ENCODE results near the gene SYT8. TPM values are rescaled to one million over a fixed set of nuclear protein-coding genes. Genes with fewer than 3 reads are reported as not detected.

The SYT8 gene
- total RNA-seq, 2 donors from 2014 or later = not detected

DNA sequence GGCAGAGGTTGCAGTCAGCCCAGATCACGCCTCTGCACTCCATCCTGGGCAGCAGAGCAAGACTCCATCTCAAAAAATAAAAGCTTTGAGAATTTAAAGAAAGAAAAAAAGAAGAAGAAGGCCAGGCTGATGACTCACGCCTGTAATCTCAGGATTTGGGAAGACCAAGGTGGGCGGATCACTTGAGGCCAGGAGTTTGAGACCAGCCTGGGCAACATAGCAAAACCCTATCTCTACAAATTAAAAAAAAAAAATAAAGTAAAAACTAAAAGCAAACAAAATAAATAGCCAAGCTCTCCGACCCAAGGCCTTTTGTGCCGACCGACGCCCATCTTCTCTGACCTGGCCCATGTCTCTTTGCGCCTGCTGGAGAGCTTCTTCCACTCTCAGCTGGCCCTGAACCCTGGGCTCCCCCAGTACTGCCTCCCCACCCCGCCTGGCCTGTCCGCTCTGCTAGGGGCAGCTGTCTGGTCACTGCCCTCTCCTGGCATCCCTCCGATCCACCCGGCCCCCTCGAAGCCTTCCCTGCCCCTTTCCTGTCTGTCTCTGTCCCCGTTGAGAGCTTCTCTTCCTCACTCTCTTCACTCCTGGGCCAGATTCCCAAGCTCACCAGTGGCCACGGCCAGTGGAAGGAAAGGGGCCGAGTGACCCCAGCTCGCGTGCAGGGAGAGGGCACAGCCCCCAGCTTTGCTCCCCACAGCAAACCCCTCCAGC lies 13.3 kb downstream of the SYT8 start:
- peaks cover 2 to 4% of the 10 kb centered on the region in 2 donors for H3K36me3 Mint-ChIP-seq
- no peak for ATAC-seq
- peak overlapping the region in 1 of 2 donors; percentile 13 for H3K27ac Mint-ChIP-seq
- DNase-seq (ENCODE audit: low spot score in 2 of 2) = no peak
- H3K9me3 Mint-ChIP-seq = no peaks in the 10 kb centered on the region

DNA sequence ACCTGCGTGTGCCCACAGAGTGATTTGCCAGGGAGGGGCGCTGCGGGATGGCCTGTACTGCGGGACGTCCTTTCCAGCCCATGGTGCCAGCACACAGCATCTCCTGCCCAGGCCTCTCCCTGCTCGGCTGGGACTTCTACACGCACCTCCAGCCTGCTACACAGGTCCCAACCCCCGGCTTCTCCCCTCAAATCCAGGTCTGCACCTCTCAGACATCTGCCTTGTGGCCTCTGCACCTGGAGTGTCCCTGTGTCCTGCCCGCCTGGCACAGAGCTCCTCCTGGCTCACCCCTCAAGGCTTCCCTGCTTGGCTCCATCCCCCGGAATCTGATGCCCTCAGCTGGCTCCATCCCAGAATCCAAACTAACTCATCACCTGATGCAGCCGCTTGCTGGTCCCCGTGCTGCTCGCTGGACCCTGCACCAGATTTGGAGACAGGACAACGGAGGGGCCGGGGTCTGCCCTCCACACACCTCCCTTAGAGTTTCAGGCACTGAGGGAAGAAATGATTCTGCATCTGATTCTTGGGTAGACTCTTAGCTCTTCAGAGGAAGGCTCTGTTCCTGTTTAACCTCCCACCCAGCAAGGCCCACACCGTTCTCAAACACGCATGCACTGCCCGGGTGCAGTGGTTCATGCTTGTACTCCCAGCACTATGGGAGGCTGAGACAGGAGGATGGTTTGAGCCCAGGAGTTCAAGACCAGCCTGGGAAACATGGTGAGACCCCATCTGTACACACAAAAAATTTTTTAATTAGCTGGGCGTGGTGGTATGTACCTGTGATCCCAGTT lies 14.0 kb downstream of the SYT8 start:
- no peaks in the 10 kb centered on the region for H3K9me3 Mint-ChIP-seq
- ATAC-seq = no peak
- H3K27ac Mint-ChIP-seq = peak overlapping the region in 1 of 2 donors; percentile 39
- no peak for DNase-seq (ENCODE audit: low spot score in 2 of 2)
- H3K36me3 Mint-ChIP-seq = peaks cover 10 to 12% of the 10 kb centered on the region in 2 donors

DNA sequence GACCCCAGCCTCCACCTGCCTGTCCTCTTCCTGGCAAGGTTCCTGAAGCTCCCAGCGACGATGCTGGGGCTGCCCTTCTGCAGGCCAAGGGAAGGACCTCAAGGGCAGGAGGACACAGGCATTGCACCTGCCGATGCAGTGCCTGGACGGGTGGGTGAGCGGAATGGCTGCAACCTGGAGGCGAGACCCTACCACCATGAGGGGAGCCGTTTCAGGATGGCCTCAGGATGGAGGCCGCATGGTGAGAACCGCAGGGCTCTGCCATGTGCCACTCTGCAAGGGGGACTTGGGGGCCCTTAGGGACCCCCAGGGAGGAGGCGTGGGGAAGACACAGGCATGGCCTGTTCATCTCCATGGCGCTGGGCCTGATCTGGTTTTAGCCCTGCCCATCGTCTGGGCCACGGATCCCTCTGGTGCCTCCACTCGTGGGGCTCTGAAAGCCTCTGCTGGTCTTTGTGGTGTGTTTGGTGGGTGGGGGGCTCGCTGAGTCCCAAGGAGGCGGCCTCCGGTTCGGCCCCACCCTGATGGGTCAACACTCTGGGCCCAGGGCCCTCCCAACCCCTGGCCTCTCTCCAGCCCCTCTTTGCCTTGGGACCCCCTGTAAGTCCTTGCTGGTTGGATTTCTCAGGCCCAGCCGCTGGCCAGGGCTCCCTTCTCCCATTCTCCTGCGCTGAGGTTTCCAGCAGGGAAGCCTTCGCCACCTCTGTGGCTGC lies 16.8 kb downstream of the SYT8 start:
- H3K27ac Mint-ChIP-seq = peak overlapping the region; percentile 94 to 99
- H3K36me3 Mint-ChIP-seq = peaks cover 11 to 15% of the 10 kb centered on the region in 2 donors
- no peaks in the 10 kb centered on the region for H3K9me3 Mint-ChIP-seq
- no peak for DNase-seq (ENCODE audit: low spot score in 2 of 2)
- ATAC-seq = no peak

DNA sequence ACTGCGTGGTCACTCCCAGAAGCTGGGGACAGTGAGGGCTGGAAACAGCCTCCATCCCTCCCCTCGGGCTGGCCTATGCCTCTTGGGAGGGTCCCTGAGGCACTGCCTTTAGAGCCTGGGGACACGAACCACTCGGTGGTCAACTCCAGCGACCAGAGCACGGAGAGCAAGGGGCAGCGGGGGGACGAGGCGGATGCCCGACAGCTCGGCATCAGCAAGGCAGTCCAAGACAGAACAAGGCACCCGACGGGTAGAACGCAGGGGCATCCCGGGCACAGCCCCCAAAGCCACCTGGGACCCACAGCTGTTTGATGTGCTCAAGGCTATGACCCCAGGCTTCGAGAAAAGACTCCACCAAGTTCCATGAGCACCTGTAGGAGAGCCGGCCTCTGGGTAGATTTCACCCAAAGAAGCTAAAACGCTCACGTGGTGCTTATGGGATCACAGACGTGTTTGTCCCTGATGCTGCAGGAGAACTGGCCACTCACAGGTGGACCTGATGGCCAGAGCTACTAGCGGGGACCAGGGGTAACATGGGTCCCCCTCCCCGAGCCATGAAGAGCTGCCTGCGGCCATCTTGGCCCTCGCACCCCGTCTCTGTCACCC lies 17.6 kb downstream of the SYT8 start:
- H3K27ac Mint-ChIP-seq = peak overlapping the region; percentile 94 to 99
- H3K9me3 Mint-ChIP-seq = no peaks in the 10 kb centered on the region
- DNase-seq (ENCODE audit: low spot score in 2 of 2) = no peak
- peak in 1 of 2 donors; percentile 5 for ATAC-seq
- peaks cover 11 to 15% of the 10 kb centered on the region in 2 donors for H3K36me3 Mint-ChIP-seq

DNA sequence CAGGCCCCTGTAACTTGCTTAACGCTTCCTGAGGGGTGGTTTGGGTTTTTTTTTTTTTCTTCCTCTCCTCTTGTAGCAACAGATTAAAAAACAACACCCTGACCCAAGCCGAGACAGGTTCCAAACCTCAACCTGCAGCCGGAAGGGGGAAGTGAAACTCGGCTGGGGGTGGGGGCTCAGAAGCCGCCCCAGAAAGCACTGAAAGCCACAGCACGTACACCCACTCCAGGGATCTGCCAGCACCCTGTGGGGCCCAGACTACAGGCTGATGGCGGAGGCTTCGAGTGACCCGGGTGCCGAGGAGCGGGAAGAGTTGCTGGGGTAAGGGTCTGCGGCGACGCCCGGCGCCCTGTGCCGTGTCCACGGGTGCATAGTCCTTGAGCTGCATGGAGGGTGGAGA lies 18.1 kb downstream of the SYT8 start, which contains the start of gene LSP1:
Gene LSP1 (plus strand): TSS at position 208 of the 400 bp plus-strand sequence. CDS start 61 bp downstream, at position 269.
- ATAC-seq = peak; percentile 46 to 78
- peak within 1 kb of the TSS; percentile 94 to 99 for H3K27ac Mint-ChIP-seq
- H3K9me3 Mint-ChIP-seq = no peaks in the 10 kb centered on the region
- DNase-seq (ENCODE audit: low spot score in 2 of 2) = peak; percentile 84 to 88
- peaks cover 11 to 15% of the 10 kb centered on the region in 2 donors for H3K36me3 Mint-ChIP-seq

DNA sequence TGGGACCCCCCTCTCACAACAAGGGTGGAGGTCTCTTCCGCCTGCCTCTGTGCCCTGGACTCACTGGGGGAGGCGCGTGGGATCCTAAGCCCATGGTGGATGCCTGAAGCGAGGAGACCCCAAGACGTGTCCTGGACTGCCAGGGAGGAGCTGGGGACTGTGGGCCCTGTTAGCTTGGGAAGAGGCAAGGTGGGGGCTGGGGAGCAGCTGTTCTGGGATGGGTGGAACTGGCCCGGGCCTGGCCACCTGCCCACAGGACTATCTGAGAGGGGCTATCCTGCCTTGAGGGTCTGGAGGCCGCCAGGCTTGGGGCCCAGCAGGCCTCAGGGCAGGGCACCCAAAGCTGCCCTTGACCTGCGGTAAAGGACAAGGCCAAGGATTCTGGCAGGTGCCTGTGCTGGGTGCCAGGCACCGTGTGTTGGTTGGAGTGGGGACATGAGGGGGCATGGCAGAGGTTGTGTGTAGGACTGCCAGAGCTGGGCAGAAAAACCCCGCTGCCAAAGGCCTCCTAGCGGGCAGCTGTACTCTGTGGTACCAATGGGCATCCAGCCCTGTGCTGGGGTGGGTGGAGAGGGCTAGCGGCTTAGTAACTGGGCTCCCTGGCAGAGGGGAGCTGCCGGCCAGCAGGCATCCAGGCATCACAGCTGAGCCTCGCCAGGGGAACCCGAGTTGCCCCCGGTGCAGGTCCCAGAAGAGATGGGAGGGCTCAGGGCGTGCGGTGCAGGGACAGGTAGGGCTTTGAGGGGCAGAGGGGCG lies 18.8 kb downstream of the SYT8 start:
- H3K27ac Mint-ChIP-seq = peak overlapping the region; percentile 94 to 99
- DNase-seq (ENCODE audit: low spot score in 2 of 2) (no peak), ATAC-seq (no peak)
- no peaks in the 10 kb centered on the region for H3K9me3 Mint-ChIP-seq
- peaks cover 11 to 15% of the 10 kb centered on the region in 2 donors for H3K36me3 Mint-ChIP-seq

DNA sequence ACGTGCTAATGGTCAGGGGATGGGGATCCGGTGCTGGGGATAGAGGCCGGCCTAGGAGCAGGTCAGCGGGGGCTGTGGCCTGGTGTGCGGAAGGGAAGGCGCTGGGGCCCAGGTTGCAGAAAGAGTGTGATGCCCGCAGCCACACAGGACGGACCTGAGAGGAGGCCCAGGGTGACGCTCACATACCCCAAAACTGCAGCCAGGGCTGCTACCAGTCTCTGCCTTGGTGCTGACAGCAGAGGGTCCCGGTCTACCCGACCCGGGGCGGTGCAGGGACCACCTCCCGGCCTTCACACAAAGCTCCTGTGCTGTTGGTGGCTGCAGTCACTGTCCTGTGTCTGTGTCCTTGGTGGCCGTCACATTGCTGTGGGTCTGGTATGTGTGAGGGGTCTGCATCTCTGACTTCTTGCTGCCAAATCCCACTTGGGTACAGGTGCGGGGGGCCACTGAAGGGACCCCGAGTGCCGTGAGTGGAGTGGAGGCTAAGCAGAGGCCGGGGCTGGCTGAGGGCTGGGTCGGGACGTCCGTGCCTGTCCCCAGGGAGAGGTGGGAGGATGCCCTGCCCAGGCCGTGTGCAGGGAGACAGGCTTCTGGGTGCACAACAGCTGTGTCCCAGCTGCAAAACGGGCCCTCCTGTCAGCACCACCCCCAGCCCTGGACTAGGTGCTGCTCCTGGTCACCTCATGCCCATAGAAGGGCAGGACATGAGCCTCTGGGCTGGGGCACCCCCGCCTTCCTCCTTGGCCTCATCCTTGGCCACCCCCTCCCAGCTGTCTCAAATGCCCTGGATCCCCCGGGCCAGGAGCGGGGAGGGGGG lies 19.6 kb downstream of the SYT8 start:
- ATAC-seq (peak; percentile 16 to 34), DNase-seq (ENCODE audit: low spot score in 2 of 2) (no peak)
- peak overlapping the region; percentile 94 to 99 for H3K27ac Mint-ChIP-seq
- no peaks in the 10 kb centered on the region for H3K9me3 Mint-ChIP-seq
- peaks cover 11 to 15% of the 10 kb centered on the region in 2 donors for H3K36me3 Mint-ChIP-seq

DNA sequence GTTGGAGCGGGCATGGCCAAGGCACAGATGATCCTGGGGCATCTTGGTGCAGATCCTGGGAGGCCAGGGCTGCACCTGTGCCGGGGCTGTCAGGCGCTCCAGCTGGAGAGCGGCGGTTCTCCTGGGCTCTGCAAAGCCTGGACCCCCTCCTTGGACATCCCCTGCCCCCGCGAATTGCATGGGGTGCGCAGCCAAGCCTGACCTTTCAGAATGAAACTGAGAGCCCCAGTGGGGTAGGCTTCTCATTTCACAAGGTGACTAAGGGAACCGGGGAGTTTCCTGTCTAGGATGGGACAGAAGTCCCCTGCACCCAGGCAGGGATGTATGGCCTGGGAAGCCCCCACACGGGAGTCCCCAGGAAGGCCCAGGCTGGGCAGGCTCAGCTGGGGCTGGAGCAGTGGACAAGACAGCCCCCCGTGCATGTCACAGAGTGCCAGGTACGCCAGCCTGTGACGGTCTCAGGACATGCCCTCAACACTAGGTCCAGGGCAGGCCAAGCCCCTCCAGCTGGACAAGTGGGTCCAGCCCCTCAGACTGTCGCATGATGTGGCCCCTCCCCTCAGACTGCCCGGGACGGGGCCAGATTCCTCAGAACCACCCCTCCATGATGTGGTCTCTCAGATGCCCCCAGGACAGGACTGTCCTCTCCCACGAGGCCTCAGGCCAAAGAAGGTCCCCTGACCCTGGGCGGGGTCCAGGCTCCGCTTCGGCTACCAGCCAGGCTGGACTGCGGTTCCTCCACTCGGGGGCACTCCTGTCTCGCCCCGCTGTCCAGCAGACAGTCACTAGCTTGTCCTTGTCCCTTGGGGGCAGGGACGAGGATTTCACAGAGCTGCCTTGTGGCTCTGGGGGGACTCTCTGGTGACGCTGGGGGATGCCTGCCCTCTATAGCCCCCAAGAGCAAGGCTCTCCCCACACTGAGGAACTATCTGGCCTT lies 20.4 kb downstream of the SYT8 start:
- DNase-seq (ENCODE audit: low spot score in 2 of 2) = peak; percentile 61 to 84
- peak; percentile 51 to 62 for ATAC-seq

DNA sequence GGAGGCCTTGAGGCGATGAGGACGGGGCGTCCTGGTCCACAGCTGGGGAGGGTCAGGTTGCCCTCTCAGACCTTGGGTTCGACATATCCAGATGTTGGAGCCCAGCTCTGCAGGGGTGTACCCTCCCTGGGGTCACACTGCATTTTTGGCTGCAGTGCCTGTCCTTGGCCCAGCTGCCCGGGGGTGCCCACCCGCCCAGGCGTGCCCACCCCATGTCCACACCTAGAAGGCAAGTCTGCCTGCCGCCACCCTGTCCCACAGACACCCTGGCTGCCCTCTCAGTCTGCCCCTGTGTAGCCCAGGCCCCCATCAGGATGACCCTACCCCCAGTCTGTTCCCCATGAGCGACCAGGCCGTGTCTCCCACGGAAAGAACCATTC lies 21.1 kb downstream of the SYT8 start:
- Mint-ChIP-seq H3K36me3 (peaks cover 11 to 15% of the 10 kb centered on the region in 2 donors), H3K9me3 (no peaks in the 10 kb centered on the region), H3K27ac (peak overlapping the region in 1 of 2 donors; percentile 36)
- ATAC-seq (no peak), DNase-seq (ENCODE audit: low spot score in 2 of 2) (no peak)

More for the DNA sequence above, 20.4 kb downstream of the SYT8 start:
- Mint-ChIP-seq H3K36me3 (peaks cover 11 to 15% of the 10 kb centered on the region in 2 donors), H3K27ac (peak overlapping the region in 1 of 2 donors; percentile 94), H3K9me3 (no peaks in the 10 kb centered on the region)

DNA sequence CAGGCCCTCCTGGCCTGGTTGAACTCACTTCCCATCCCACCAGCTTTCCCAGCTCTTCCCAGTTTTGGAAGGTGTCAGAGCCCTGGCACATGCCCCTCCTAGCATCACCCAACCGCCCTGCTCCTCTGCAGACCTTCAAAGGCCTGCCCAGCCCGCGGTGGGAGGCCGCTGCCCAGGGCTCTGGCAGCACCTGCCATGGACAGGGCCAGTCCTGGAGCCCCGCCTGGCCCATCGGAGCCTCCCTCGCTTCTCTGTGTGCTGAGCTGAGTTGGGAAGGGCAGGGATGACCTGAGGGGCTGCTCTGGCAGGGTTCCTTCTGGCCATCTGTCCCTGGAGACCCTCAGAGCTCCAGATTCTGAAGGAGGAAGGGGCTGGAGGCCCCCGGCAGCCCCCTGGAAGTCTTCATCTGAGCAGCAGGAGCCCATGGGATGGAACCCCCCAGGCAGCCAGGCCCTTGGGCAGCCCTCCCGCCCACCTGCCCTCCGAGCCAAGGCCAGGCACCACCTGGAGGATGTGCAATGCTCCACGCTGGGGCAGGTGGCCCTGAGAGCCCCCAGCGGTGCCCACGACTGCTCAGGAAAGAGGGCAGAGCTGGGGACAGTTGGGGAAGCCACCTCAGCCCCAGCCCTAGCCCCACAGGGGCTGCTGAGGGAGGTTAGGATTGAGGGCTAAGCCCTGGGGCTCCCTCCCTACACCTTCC lies 21.7 kb downstream of the SYT8 start:
- Mint-ChIP-seq H3K9me3 (no peaks in the 10 kb centered on the region), H3K27ac (peak overlapping the region; percentile 19 to 36), H3K36me3 (peaks cover 11 to 15% of the 10 kb centered on the region in 2 donors)
- DNase-seq (ENCODE audit: low spot score in 2 of 2) (no peak), ATAC-seq (no peak)

DNA sequence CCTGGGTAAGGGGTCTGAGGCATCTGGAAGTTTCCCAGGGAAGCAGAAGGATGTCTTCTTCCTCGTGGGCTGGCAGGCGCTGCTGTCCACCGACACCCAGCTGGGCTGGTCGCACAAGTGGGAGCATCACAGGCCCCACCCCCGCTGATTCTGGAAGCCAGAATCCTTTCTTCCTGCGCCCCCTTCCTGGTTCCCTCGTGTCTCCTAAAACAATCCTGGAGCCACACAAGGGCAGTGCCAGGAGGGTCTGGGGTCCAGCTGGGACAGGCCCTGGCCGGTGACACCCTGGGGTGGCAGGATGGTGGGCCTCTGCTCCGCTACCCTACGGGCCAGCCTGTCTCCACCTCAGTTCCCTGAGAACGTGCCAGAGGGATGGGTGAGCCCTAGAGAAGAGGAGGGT lies 22.3 kb downstream of the SYT8 start:
- H3K9me3 Mint-ChIP-seq = no peaks in the 10 kb centered on the region
- ATAC-seq (no peak), DNase-seq (ENCODE audit: low spot score in 2 of 2) (no peak)
- peaks cover 11 to 15% of the 10 kb centered on the region in 2 donors for H3K36me3 Mint-ChIP-seq
- no peak overlapping the region for H3K27ac Mint-ChIP-seq

DNA sequence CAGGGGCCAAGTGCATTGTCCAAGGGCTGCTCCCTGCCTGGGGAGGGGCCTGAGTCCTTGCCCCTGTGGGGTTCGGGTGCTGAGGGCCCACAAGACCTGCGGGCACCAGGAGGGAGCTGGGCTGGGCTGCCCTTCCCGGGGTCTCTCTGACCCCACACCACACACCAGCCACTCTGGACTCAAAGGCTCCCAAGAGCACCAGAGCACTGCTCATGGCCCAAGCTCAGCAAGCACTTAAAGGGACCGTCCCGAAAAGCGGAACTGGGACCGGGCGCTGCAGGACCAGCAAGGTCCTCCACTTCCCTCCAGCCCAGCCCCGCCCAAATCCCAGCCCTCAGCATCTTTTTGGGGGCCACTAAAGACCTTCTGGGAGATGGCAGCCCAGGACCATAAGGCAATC lies 23.4 kb downstream of the SYT8 start:
- H3K9me3 Mint-ChIP-seq = no peaks in the 10 kb centered on the region

DNA sequence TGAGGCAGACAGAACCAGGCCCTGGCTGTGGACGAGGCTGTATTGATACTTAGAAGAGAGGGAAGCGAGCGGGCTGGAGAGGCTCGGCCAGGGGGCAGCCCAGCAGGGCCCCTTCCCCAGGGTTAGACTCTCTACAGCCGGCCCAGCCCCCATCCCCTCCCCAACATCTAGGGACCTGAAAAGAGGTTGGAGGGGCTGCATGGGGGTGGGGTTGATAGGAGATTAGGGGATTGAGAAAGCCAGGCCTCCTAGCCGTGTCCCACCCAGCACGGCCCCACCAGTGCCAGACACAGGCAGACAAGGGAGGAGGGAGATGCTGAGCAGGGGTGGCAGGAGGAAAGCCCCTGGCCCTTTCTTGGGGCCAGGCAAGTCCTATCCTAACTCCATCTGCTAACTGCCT lies 23.8 kb downstream of the SYT8 start:
- H3K27ac Mint-ChIP-seq = no peak overlapping the region
- H3K36me3 Mint-ChIP-seq = peaks cover 3 to 6% of the 10 kb centered on the region in 2 donors
- ATAC-seq (no peak), DNase-seq (ENCODE audit: low spot score in 2 of 2) (no peak)
- no peaks in the 10 kb centered on the region for H3K9me3 Mint-ChIP-seq

More for the DNA sequence above, 23.4 kb downstream of the SYT8 start:
- Mint-ChIP-seq H3K36me3 (peaks cover 8 to 11% of the 10 kb centered on the region in 2 donors), H3K27ac (no peak overlapping the region)
- ATAC-seq (no peak), DNase-seq (ENCODE audit: low spot score in 2 of 2) (no peak)

DNA sequence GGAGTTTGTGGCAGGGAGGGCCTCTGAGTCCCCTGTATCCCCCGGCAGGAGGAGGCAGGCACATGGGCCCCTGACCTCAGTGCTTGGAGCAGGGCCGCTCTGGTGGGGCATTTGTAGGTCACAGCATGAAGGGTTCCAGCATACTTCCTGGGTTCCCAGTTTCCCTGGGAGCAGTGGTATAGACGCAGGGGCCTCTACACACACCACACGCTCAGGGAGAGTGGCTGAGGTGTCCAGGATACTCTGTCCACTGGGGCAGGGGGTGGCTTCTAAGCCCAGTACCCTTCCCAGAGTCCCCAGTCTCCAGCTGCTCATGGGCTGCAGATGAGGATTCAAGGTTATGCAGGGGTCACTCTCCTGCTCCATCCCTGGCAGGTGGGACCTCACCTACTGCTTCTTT lies 24.2 kb downstream of the SYT8 start:
- ATAC-seq = no peak
- DNase-seq (ENCODE audit: low spot score in 2 of 2) = no peak
- Mint-ChIP-seq H3K9me3 (no peaks in the 10 kb centered on the region), H3K27ac (no peak overlapping the region), H3K36me3 (peaks cover 0 to 2% of the 10 kb centered on the region in 2 donors)
